ENCODE data around the gene NTM.
"Not testable (repeated sequence)": the region's sequence is repeated elsewhere in the genome, so short reads cannot be mapped to it uniquely, and the experiment has no call there.

NTM gene

DNA sequence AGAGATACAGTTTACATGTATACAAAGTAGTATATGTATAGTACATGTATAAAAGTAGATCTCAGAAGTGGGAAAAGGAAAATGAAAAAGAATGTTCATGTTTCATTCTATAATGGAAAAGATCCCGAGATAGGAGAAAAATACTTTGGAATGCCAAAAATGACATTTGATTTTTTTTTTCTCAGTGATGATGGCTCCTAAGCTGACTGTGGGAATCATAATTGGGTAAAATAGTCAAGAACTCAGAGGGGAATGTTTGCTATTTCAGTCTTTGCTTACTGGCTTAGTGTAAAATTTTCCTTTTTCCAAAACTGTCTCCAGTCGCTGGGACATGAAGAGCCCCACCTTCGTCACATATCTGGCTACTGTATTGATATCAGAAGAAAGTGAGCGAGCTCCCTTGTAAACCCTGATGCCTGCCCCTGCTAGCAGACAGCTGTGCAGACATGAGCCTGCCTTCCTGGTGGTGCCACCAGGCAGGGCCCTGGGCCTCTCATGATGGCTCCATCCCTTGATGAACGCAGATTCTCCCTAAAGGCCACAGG is 944.6 kb downstream of the NTM start:
- Histone ChIP-seq H3K27me3 (ENCODE audit: insufficient read depth, poor library complexity, severe bottlenecking) (no peaks in the 10 kb centered on the region), H3K9me3 (ENCODE audit: severe bottlenecking) (no peaks in the 10 kb centered on the region), H3K36me3 (ENCODE audit: low read depth) (no peaks in the 10 kb centered on the region), H3K4me1 (ENCODE audit: insufficient read depth, poor library complexity, severe bottlenecking) (peaks cover 6% of the 10 kb centered on the region), H3K27ac (ENCODE audit: poor library complexity, severe bottlenecking) (no peak overlapping the region), H3K4me3 (ENCODE audit: severe bottlenecking) (no peak overlapping the region)
- TF ChIP-seq, protein P1, sequence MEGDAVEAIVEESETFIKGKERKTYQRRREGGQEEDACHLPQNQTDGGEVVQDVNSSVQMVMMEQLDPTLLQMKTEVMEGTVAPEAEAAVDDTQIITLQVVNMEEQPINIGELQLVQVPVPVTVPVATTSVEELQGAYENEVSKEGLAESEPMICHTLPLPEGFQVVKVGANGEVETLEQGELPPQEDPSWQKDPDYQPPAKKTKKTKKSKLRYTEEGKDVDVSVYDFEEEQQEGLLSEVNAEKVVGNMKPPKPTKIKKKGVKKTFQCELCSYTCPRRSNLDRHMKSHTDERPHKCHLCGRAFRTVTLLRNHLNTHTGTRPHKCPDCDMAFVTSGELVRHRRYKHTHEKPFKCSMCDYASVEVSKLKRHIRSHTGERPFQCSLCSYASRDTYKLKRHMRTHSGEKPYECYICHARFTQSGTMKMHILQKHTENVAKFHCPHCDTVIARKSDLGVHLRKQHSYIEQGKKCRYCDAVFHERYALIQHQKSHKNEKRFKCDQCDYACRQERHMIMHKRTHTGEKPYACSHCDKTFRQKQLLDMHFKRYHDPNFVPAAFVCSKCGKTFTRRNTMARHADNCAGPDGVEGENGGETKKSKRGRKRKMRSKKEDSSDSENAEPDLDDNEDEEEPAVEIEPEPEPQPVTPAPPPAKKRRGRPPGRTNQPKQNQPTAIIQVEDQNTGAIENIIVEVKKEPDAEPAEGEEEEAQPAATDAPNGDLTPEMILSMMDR (IDR thresholded peaks at IDR 0.05; ENCODE audit: poor library complexity, severe bottlenecking), result no peak
- DNase-seq (ENCODE audit: low spot score), result no peak
- no peak for ATAC-seq (ENCODE audit: low read depth)

GRCh38 chr11:132315696-132316095 is 945.3 kb downstream of the NTM start:
- Histone ChIP-seq H3K4me3 (ENCODE audit: severe bottlenecking) (no peak overlapping the region), H3K4me1 (ENCODE audit: insufficient read depth, poor library complexity, severe bottlenecking) (peaks cover 6% of the 10 kb centered on the region), H3K9me3 (ENCODE audit: severe bottlenecking) (no peaks in the 10 kb centered on the region), H3K27ac (ENCODE audit: poor library complexity, severe bottlenecking) (no peak overlapping the region), H3K36me3 (ENCODE audit: low read depth) (no peaks in the 10 kb centered on the region), H3K27me3 (ENCODE audit: insufficient read depth, poor library complexity, severe bottlenecking) (no peaks in the 10 kb centered on the region)
- no peak for DNase-seq (ENCODE audit: low spot score)
- ATAC-seq (ENCODE audit: low read depth), result no peak
- TF ChIP-seq, protein P1 (IDR thresholded peaks at IDR 0.05; ENCODE audit: poor library complexity, severe bottlenecking), result no peak

GRCh38 chr11:132318421-132319157 is 948.2 kb downstream of the NTM start:
- TF ChIP-seq, protein P1 (IDR thresholded peaks at IDR 0.05; ENCODE audit: poor library complexity, severe bottlenecking), result no peak
- DNase-seq (ENCODE audit: low spot score) (no peak), ATAC-seq (ENCODE audit: low read depth) (peak; percentile 62; the same call in 2 of the 3 replicates)
- Histone ChIP-seq H3K9me3 (ENCODE audit: severe bottlenecking) (no peaks in the 10 kb centered on the region), H3K27me3 (ENCODE audit: insufficient read depth, poor library complexity, severe bottlenecking) (no peaks in the 10 kb centered on the region), H3K27ac (ENCODE audit: poor library complexity, severe bottlenecking) (no peak overlapping the region), H3K36me3 (ENCODE audit: low read depth) (no peaks in the 10 kb centered on the region), H3K4me3 (ENCODE audit: severe bottlenecking) (no peak overlapping the region), H3K4me1 (ENCODE audit: insufficient read depth, poor library complexity, severe bottlenecking) (no peaks in the 10 kb centered on the region)

DNA sequence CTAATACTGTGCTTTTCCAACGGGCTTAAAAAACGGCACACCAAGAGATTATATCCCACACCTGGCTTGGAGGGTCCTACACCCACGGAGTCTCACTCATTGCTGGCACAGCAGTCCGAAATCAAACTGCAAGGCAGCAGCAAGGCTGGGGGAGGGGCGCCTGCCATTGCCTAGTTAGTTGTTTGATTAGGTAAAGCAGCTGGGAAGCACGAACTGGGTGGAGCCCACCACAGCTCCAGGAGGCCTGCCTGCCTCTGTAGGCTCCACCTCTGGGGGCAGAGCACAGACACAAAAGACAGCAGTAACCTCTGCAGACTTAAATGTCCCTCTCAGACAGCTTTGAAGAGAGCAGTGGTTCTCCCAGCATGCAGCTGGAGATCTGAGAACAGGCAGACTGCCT is 949.0 kb downstream of the NTM start:
- not testable (repeated sequence) for ATAC-seq (ENCODE audit: low read depth); DNase-seq (ENCODE audit: low spot score); H3K9me3 ChIP-seq (ENCODE audit: severe bottlenecking); H3K27ac ChIP-seq (ENCODE audit: poor library complexity, severe bottlenecking); H3K4me3 ChIP-seq (ENCODE audit: severe bottlenecking); H3K4me1 ChIP-seq (ENCODE audit: insufficient read depth, poor library complexity, severe bottlenecking); H3K36me3 ChIP-seq (ENCODE audit: low read depth); H3K27me3 ChIP-seq (ENCODE audit: insufficient read depth, poor library complexity, severe bottlenecking)

DNA sequence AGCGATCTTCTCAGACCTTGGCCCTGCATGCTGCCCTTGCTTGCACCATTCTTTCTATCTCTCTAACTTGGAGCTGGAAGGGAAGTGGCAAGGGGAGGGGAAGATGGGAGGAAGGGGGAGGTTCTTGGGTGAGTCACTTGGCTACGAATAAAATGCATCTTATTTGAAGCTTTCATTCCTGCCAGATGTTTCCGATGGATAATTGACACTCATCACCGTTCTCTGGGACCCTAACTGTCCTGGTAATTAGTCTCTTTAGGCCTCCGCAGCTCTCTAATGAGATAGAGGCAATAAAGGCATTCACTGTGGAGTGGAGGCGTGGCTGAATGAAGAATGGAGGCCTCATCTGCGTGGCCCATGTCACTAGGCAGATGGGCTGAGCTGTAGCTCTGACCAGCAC is 960.1 kb downstream of the NTM start:
- Histone ChIP-seq H3K4me3 (ENCODE audit: severe bottlenecking) (no peak overlapping the region), H3K4me1 (ENCODE audit: insufficient read depth, poor library complexity, severe bottlenecking) (no peaks in the 10 kb centered on the region), H3K9me3 (ENCODE audit: severe bottlenecking) (no peaks in the 10 kb centered on the region), H3K27me3 (ENCODE audit: insufficient read depth, poor library complexity, severe bottlenecking) (no peaks in the 10 kb centered on the region), H3K27ac (ENCODE audit: poor library complexity, severe bottlenecking) (no peak overlapping the region), H3K36me3 (ENCODE audit: low read depth) (no peaks in the 10 kb centered on the region)
- DNase-seq (ENCODE audit: low spot score) (no peak), ATAC-seq (ENCODE audit: low read depth) (no peak)
- TF ChIP-seq, protein P1 (IDR thresholded peaks at IDR 0.05; ENCODE audit: poor library complexity, severe bottlenecking), result no peak
